GM12892 (cell line): ENCODE data around the gene SIAE.

Experiments used
- POLR2A ChIP-seq: IDR thresholded peaks from 2 replicates; pipeline ENCODE4 v1.6.1; 2011; ENCODE audit warnings: low read depth, low read length, control low read depth
- POLR2AphosphoS5 ChIP-seq: IDR thresholded peaks from 2 replicates; pipeline ENCODE4 v1.6.1; 2011; ENCODE audit warnings: low read depth, low read length, control low read depth

- TF ChIP-seq POLR2AphosphoS5, result no peak
- no peak for TF ChIP-seq POLR2A
Measured at GRCh38 chr11:124618863-124619262, 54.7 kb downstream of the SIAE start.
